ENCODE measurements around the gene DNAJC13.

DNA sequence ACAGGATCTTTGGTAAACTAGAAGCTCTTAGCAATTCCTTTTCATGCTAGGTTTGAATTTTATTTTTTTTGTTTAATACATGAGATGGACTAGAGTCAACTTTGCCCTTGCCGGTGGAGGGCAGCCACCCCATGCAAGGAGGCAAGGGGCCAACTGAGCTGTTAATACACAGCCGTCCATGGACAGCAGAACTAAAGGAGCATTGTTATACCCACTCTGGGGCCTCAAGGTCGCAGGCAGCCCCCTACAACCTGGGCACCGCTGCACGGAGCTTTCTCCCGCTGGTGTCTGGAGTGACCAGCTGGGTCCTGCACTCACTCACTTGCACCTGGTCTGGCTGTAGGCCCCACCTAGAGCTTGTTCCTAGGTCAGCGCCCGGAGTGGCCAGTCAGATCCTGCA is 131.9 kb downstream of the DNAJC13 start:
- TF ChIP-seq, protein P1, sequence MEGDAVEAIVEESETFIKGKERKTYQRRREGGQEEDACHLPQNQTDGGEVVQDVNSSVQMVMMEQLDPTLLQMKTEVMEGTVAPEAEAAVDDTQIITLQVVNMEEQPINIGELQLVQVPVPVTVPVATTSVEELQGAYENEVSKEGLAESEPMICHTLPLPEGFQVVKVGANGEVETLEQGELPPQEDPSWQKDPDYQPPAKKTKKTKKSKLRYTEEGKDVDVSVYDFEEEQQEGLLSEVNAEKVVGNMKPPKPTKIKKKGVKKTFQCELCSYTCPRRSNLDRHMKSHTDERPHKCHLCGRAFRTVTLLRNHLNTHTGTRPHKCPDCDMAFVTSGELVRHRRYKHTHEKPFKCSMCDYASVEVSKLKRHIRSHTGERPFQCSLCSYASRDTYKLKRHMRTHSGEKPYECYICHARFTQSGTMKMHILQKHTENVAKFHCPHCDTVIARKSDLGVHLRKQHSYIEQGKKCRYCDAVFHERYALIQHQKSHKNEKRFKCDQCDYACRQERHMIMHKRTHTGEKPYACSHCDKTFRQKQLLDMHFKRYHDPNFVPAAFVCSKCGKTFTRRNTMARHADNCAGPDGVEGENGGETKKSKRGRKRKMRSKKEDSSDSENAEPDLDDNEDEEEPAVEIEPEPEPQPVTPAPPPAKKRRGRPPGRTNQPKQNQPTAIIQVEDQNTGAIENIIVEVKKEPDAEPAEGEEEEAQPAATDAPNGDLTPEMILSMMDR (conservative IDR thresholded peaks at IDR 0.05; ENCODE audit: low read length), result no peak
- no peak for TF ChIP-seq EZH2phosphoT487 (IDR thresholded peaks at IDR 0.05; ENCODE audit: borderline replicate concordance, low read depth, low read length)

Measured in OCI-LY7 (cell line).